MCF 10A (cell line): ENCODE results near the gene VRK1. TPM values are rescaled to one million over a fixed set of nuclear protein-coding genes. Genes with fewer than 3 reads are reported as not detected.

Experiments used
- Bru-seq: library from RNA; stranded (reverse); fragments of 400-500 nt; gene quantifications from one replicate; lab custom pipeline; 2021; lab: Mats Ljungman, UMichigan
- BruChase-seq, 2 experiments: library from RNA; stranded (reverse); fragments of 400-500 nt; gene quantifications; one replicate each; lab custom pipeline; 2021; lab: Mats Ljungman, UMichigan
- BruUV-seq: library from RNA; stranded (reverse); fragments of 400-500 nt; replicated peaks from 2 replicates; lab custom pipeline; 2021; lab: Mats Ljungman, UMichigan
- CTCF ChIA-PET: fragments of 300-600 bp; sonication (Branson Sonifier 250); formaldehyde crosslinking; extraction: SDS; loops from one replicate; lab custom pipeline; 2021; ENCODE audit warnings: antibody characterized with exemption, inconsistent platforms; lab: Yijun Ruan, JAX
- POLR2A ChIA-PET: fragments of 300-600, 350-650 bp; sonication (Branson Sonifier 250); formaldehyde crosslinking; extraction: SDS; loops from one replicate; lab custom pipeline; 2020; ENCODE audit warnings: antibody characterized with exemption, inconsistent platforms; lab: Yijun Ruan, JAX
- DNase-seq: peaks from one replicate; pipeline ENCODE4 v3.0.0-alpha.2; 2018; ENCODE audit not compliant: unreplicated experiment
- H3K27ac Mint-ChIP-seq: one replicate; pipeline ENCODE4 v1.8.0; 2022; ENCODE audit warnings: mild to moderate bottlenecking, low read depth, mixed read lengths; ENCODE audit not compliant: unreplicated experiment
- H3K27me3 Mint-ChIP-seq: one replicate; pipeline ENCODE4 v1.8.0; 2022; ENCODE audit warnings: mixed read lengths; ENCODE audit not compliant: insufficient read depth, unreplicated experiment
- H3K36me3 Mint-ChIP-seq: one replicate; pipeline ENCODE4 v1.8.0; 2022; ENCODE audit warnings: mild to moderate bottlenecking, moderate library complexity, mixed read lengths; ENCODE audit not compliant: insufficient read depth, unreplicated experiment
- H3K4me1 Mint-ChIP-seq: one replicate; pipeline ENCODE4 v1.8.0; 2022; ENCODE audit warnings: mixed read lengths; ENCODE audit not compliant: insufficient read depth, unreplicated experiment
- H3K4me3 Mint-ChIP-seq: one replicate; pipeline ENCODE4 v1.8.0; 2022; ENCODE audit warnings: mild to moderate bottlenecking, moderate library complexity, mixed read lengths; ENCODE audit not compliant: unreplicated experiment
- H3K9me3 Mint-ChIP-seq: one replicate; pipeline ENCODE4 v1.8.0; 2022; ENCODE audit warnings: mixed read lengths; ENCODE audit not compliant: unreplicated experiment
- intact Hi-C: fragments of 100-400 bp; cut with micrococcal nuclease; formaldehyde crosslinking; loops from 2 replicates; pipeline ENCODE4 v1.14.1; 2022
- long read RNA-seq: library from polyadenylated mRNA; stranded (forward); transcript quantifications from one replicate; pipeline ENCODE4 v2.0.0, GENCODE V29; 2022
- total RNA-seq: library from RNA; stranded (reverse); gene quantifications from 2 replicates; pipeline ENCODE4 v1.2.3, GENCODE V29; 2022
- TF ChIP-seq, protein P1 (sequence below): fragments of 200-600 bp; IDR thresholded peaks from one replicate; pipeline ENCODE4 v1.8.0; 2022; ENCODE audit warnings: antibody characterized with exemption, mild to moderate bottlenecking; ENCODE audit not compliant: unreplicated experiment

The VRK1 gene, protein sequence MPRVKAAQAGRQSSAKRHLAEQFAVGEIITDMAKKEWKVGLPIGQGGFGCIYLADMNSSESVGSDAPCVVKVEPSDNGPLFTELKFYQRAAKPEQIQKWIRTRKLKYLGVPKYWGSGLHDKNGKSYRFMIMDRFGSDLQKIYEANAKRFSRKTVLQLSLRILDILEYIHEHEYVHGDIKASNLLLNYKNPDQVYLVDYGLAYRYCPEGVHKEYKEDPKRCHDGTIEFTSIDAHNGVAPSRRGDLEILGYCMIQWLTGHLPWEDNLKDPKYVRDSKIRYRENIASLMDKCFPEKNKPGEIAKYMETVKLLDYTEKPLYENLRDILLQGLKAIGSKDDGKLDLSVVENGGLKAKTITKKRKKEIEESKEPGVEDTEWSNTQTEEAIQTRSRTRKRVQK
- total RNA-seq (14.7 and 17.7 TPM in 2 replicates), Bru-seq, nascent RNA (percentile 72 among the genes with signal in this experiment), BruChase-seq, experiment 1, labeled RNA remaining after a 6-hour chase (percentile 61 among the genes with signal in this experiment), BruChase-seq, experiment 2, labeled RNA remaining after a 2-hour chase (percentile 74 among the genes with signal in this experiment)
- long read RNA-seq, transcript VRK1-201 (13 exons, 1,745 nt) = major isoform, 32 of 51 reads
- long read RNA-seq, partial matches to known transcripts = 2 of 51 reads
- long read RNA-seq, other reads (novel, unspliced or antisense) = 17 of 51 reads

DNA sequence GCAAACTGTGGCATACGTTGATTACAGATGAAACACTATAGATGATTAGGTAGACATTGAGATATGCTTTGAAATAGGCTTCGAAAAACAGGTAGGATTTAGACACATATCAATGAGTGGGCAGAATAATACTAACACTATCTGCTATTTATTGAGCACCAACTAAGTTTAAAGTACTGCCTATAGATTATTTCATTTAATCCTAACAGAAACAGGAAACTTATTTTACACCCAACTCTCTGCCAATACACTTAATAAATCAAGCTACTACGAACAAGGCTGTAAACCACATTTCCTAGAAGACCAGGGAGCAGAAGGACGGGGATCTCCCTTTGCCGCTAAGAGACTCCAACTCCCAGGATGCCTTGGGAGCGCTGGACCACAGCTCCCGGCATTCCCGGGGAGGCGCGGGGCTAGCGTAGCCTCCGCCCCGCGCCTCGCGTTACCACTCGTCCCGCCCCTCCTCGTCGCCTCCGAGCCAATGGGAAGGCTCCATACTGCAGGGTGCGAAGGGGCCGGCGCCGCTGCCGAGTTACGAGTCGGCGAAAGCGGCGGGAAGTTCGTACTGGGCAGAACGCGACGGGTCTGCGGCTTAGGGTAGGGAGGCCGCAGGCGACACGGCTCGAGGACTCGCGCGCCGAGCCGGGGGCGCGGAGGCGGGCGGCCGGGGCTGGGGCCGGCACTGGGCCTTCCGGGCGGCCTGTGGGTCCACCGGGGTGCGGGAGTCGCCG is at the start of gene VRK1:
Gene VRK1, plus strand, starts transcription at position 532 of the 731 bp plus-strand sequence. CDS start 36,090 bp downstream, outside the sequence.
- Mint-ChIP-seq H3K36me3 (no peaks in the 10 kb centered on the region), H3K27ac (peak within 1 kb of the TSS; percentile 85), H3K4me1 (peaks cover 23% of the 10 kb centered on the region), H3K9me3 (no peaks in the 10 kb centered on the region), H3K27me3 (no peaks in the 10 kb centered on the region), H3K4me3 (peak within 1 kb of the TSS; percentile 85)
- CTCF ChIA-PET = interaction anchor here (0.6 to 3.2 kb wide), 4 partner anchors 14 to 57 kb away, joined by 3 to 15 read pairs (median 3); no protein-coding TSS in a partner anchor
- POLR2A ChIA-PET = interaction anchor here (0.8 to 4.1 kb wide), 16 partner anchors 10 to 293 kb away, joined by 3 to 35 read pairs (median 7); no protein-coding TSS in a partner anchor
- peak; percentile 97 for DNase-seq
- TF ChIP-seq, protein P1, sequence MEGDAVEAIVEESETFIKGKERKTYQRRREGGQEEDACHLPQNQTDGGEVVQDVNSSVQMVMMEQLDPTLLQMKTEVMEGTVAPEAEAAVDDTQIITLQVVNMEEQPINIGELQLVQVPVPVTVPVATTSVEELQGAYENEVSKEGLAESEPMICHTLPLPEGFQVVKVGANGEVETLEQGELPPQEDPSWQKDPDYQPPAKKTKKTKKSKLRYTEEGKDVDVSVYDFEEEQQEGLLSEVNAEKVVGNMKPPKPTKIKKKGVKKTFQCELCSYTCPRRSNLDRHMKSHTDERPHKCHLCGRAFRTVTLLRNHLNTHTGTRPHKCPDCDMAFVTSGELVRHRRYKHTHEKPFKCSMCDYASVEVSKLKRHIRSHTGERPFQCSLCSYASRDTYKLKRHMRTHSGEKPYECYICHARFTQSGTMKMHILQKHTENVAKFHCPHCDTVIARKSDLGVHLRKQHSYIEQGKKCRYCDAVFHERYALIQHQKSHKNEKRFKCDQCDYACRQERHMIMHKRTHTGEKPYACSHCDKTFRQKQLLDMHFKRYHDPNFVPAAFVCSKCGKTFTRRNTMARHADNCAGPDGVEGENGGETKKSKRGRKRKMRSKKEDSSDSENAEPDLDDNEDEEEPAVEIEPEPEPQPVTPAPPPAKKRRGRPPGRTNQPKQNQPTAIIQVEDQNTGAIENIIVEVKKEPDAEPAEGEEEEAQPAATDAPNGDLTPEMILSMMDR = no peak
- no TSS peak for BruUV-seq
- intact Hi-C loops = loop anchor here (1.0 to 2.0 kb wide), 2 partner anchors 14 to 30 kb away; no protein-coding TSS in a partner anchor

DNA sequence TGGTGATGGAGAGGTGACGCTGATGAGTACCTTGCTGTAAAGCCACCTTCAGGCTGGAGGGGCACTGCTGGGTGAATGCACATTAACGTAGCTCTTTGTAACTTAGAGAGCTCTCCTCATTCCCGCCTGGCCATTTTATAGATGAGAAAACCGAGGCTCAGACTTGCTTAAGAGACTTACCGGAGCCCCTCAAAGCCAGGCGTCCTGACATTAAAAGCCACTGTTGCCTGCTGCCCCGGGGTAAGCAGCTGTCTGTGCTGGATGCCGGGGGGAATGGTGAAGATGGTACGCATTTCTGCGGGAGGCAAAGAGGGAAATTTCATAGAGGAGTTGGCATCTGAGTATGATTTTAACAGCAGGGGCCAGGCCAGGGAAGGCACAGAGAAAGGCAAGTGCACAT is 49.6 kb upstream of the VRK1 start:
- peaks cover 26% of the 10 kb centered on the region for H3K27me3 Mint-ChIP-seq
- TF ChIP-seq, protein P1 = no peak

DNA sequence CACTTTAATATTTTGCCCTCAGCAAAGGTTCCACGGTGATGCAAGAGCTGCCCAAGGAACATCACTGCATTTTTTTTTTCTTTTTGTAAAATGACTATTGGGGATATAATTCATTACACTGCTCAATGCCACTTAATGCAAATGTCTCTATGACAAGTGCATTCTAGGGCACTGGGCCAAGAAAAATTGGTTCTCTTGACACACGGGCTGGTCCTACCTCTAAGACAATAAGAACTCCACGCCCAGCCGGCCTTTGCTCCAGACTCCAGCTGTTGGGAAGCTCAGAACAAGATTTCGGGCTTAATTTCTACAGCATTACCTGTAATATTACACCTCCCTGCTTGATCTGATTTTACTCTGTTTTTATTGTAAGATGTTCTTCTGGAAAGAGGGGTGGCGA is 48.8 kb upstream of the VRK1 start:
- no TSS peak for BruUV-seq
- Mint-ChIP-seq H3K36me3 (no peaks in the 10 kb centered on the region), H3K4me1 (no peaks in the 10 kb centered on the region), H3K27me3 (peaks cover 26% of the 10 kb centered on the region), H3K27ac (no peak overlapping the region), H3K9me3 (peaks cover 8% of the 10 kb centered on the region), H3K4me3 (no peak overlapping the region)
- intact Hi-C loops = no loop called here
- POLR2A ChIA-PET = interaction anchor here (0.5 kb wide), 1 partner anchor 16 kb away, joined by 3 read pairs; no protein-coding TSS in a partner anchor
- CTCF ChIA-PET = interaction anchor here (1.2 to 1.4 kb wide), 2 partner anchors 9 to 181 kb away, joined by 3 to 11 read pairs; no protein-coding TSS in a partner anchor
- TF ChIP-seq, protein P1 = no peak
- DNase-seq = peak; percentile 38

More for the DNA sequence above, 49.6 kb upstream of the VRK1 start:
- H3K4me3 Mint-ChIP-seq = no peak overlapping the region
- ChIA-PET CTCF (interaction anchor here (1.2 kb wide), 1 partner anchor 181 kb away, joined by 11 read pairs; no protein-coding TSS in a partner anchor), POLR2A (interaction anchor here (0.6 kb wide), 1 partner anchor 14 kb away, joined by 3 read pairs; no protein-coding TSS in a partner anchor)
- no peak for DNase-seq
- intact Hi-C loops = no loop called here
- BruUV-seq = no TSS peak
- H3K4me1 Mint-ChIP-seq = no peaks in the 10 kb centered on the region
- H3K36me3 Mint-ChIP-seq = peaks cover 1% of the 10 kb centered on the region
- peaks cover 8% of the 10 kb centered on the region for H3K9me3 Mint-ChIP-seq
- no peak overlapping the region for H3K27ac Mint-ChIP-seq
